HCT116 (cell line): ENCODE measurements around the gene CEP290. TPM values are rescaled to one million over a fixed set of nuclear protein-coding genes. Genes with fewer than 3 reads are reported as not detected.

Experiments used
- ATAC-seq: fragments of 200-7000 bp; cut with Tn5 transposase; 2 replicates; pipeline ENCODE4 v1.9.1; 2020; ENCODE audit warnings: mild to moderate bottlenecking, moderate library complexity
- BruUV-seq: library from RNA; stranded (reverse); fragments of 400-500 nt; replicated peaks from 2 replicates; lab custom pipeline; 2021; lab: Mats Ljungman, UMichigan
- CTCF ChIA-PET: fragments of 300-600 bp; sonication (Branson Sonifier 250); formaldehyde crosslinking; loops from one replicate; lab custom pipeline; 2021; ENCODE audit warnings: antibody characterized with exemption; lab: Charles Lee
- POLR2A ChIA-PET: fragments of 300-600, 350-600 bp; sonication (Branson Sonifier 250); formaldehyde crosslinking; loops from one replicate; lab custom pipeline; 2021; ENCODE audit warnings: antibody characterized with exemption; lab: Charles Lee
- RAD21 ChIA-PET, 2 experiments: fragments of 300-600 bp; sonication (Branson Sonifier 250); formaldehyde crosslinking; loops; one replicate each; lab custom pipeline; 2023; ENCODE audit warnings: low total read pairs in 2 of 2; ENCODE audit not compliant: uncharacterized antibody in 2 of 2, unreplicated experiment in 2 of 2, low non-redundant PET in 1 of 2; lab: Charles Lee
- DNase-seq: peaks from one replicate; pipeline ENCODE4 v3.0.0-alpha.2; 2010; ENCODE audit warnings: low read depth, low spot score
- H2AFZ ChIP-seq: fragments of 200-600 bp; shearing (Covaris generic), sonication (generic); 2 replicates; pipeline ENCODE4 v1.6.1; 2017; ENCODE audit warnings: low read depth, mixed run types, mixed read lengths, antibody characterized with exemption, low read length; ENCODE audit not compliant: poor library complexity, severe bottlenecking
- H3K27ac ChIP-seq: 2 replicates; pipeline ENCODE4 v1.5.1; 2012; ENCODE audit warnings: low read depth, low read length
- H3K27me3 ChIP-seq: fragments of 200-600 bp; sonication (generic); 2 replicates; pipeline ENCODE4 v1.6.1; 2016; ENCODE audit warnings: mixed run types, low read length, mixed read lengths; ENCODE audit not compliant: insufficient read depth
- H3K36me3 ChIP-seq, 2 experiments: fragments of 200-500 bp in 1 of 2; fragments of 200-600 bp in 1 of 2; sonication (Bioruptor generic) in 1 of 2; sonication (generic) in 1 of 2; 2 replicates each; pipeline versions ENCODE4 v1.5.1 to v1.6.1; 2014 to 2016; ENCODE audit warnings: low read length in 2 of 2, inconsistent platforms in 1 of 2, mixed read lengths in 1 of 2, mixed run types in 1 of 2; ENCODE audit not compliant: insufficient read depth in 2 of 2, control insufficient read depth in 1 of 2
- H3K4me1 ChIP-seq, 2 experiments: fragments of 200-600 bp in 1 of 2; sonication (generic) in 1 of 2; 2 replicates each; pipeline versions ENCODE4 v1.5.1 to v1.6.1; 2012 to 2017; ENCODE audit warnings: low read length in 2 of 2, inconsistent platforms in 1 of 2, mild to moderate bottlenecking in 1 of 2, mixed read lengths in 1 of 2, mixed run types in 1 of 2, moderate library complexity in 1 of 2; ENCODE audit not compliant: insufficient read depth in 2 of 2, control insufficient read depth in 1 of 2
- H3K4me2 ChIP-seq: fragments of 200-600 bp; sonication (generic); 2 replicates; pipeline ENCODE4 v1.6.1; 2017; ENCODE audit warnings: mixed run types, low read length, mixed read lengths
- H3K4me3 ChIP-seq, 2 experiments: fragments of 200-600 bp in 1 of 2; sonication (generic) in 1 of 2; replicated peaks in 1 of 2; 2 replicates each; pipeline ENCODE4 v1.5.1; 2011 to 2016; ENCODE audit warnings: low read length in 2 of 2, control low read depth in 1 of 2, low read depth in 1 of 2, mild to moderate bottlenecking in 1 of 2, mixed read lengths in 1 of 2, mixed run types in 1 of 2
- H3K79me2 ChIP-seq: fragments of 200-600 bp; sonication (generic); 2 replicates; pipeline ENCODE4 v1.6.1; 2017; ENCODE audit warnings: mild to moderate bottlenecking, mixed run types, low read length, moderate library complexity, mixed read lengths; ENCODE audit not compliant: insufficient read depth
- H3K9ac ChIP-seq: fragments of 200-600 bp; sonication (generic); 2 replicates; pipeline ENCODE4 v1.6.1; 2016; ENCODE audit warnings: low read length, mixed read lengths
- H3K9me2 ChIP-seq: fragments of 200-600 bp; sonication (generic), shearing (Covaris generic); 2 replicates; pipeline ENCODE4 v1.6.1; 2017; ENCODE audit warnings: mixed run types, mild to moderate bottlenecking, moderate library complexity; ENCODE audit not compliant: insufficient read depth
- H3K9me3 ChIP-seq, 2 experiments: fragments of 200-500 bp in 1 of 2; fragments of 200-600 bp in 1 of 2; sonication (Bioruptor generic) in 1 of 2; sonication (generic) in 1 of 2; 2 replicates each; pipeline ENCODE4 v1.6.1; 2014 to 2017; ENCODE audit warnings: low read length in 2 of 2, mixed read lengths in 2 of 2, inconsistent platforms in 1 of 2, low read depth in 1 of 2, mild to moderate bottlenecking in 1 of 2, mixed run types in 1 of 2, moderate library complexity in 1 of 2; ENCODE audit not compliant: control insufficient read depth in 1 of 2, insufficient read depth in 1 of 2
- H4K20me1 ChIP-seq: fragments of 200-600 bp; sonication (generic), shearing (Covaris generic); 2 replicates; pipeline ENCODE4 v1.6.1; 2017; ENCODE audit warnings: mixed run types, mild to moderate bottlenecking, moderate library complexity; ENCODE audit not compliant: insufficient read depth
- CEBPB ChIP-seq: IDR thresholded peaks from 2 replicates; pipeline ENCODE4 v1.6.1; 2012; ENCODE audit warnings: low read depth
- EZH2 ChIP-seq: fragments of 200-600 bp; sonication (generic); IDR thresholded peaks from 2 replicates; pipeline ENCODE4 v1.6.1; 2017; ENCODE audit warnings: antibody characterized with exemption, mixed run types
- EZH2phosphoT487 ChIP-seq: fragments of 200-600 bp; IDR thresholded peaks from 2 replicates; pipeline ENCODE4 v1.6.1; 2018; ENCODE audit warnings: antibody characterized with exemption, borderline replicate concordance
- RAD21 ChIP-seq: IDR thresholded peaks from 2 replicates; pipeline ENCODE4 v1.6.1; 2012; ENCODE audit warnings: low read depth, mild to moderate bottlenecking
- SIN3A ChIP-seq: IDR thresholded peaks from 2 replicates; pipeline ENCODE4 v1.6.1; 2012; ENCODE audit warnings: low read depth
- YY1 ChIP-seq: IDR thresholded peaks from 2 replicates; pipeline ENCODE4 v1.6.1; 2011; ENCODE audit warnings: low read length, low read depth, moderate library complexity, mild to moderate bottlenecking; ENCODE audit not compliant: insufficient replicate concordance; ENCODE audit errors: extremely low read depth
- ZNF274 ChIP-seq: fragments of 200-500 bp; sonication (Bioruptor generic); IDR thresholded peaks from 2 replicates; pipeline ENCODE4 v1.6.1; 2014; ENCODE audit warnings: mild to moderate bottlenecking, low read depth, low read length, inconsistent platforms
- intact Hi-C: fragments of 100-400 bp; cut with micrococcal nuclease; formaldehyde crosslinking; loops from 2 replicates; pipeline ENCODE4 v1.10.0; 2022
- total RNA-seq: library from RNA; stranded (reverse); gene quantifications from one replicate; pipeline ENCODE4 v1.2.1, GENCODE V29; 2021; ENCODE audit not compliant: unreplicated experiment
- TF ChIP-seq, protein P1 (sequence below): IDR thresholded peaks from 2 replicates; pipeline ENCODE4 v1.6.1; 2012; ENCODE audit warnings: low read depth
- TF ChIP-seq, protein P2 (sequence below): IDR thresholded peaks from 2 replicates; pipeline ENCODE4 v1.6.1; 2011; ENCODE audit warnings: mild to moderate bottlenecking, low read length, moderate library complexity; ENCODE audit not compliant: insufficient replicate concordance; ENCODE audit errors: extremely low read depth

The CEP290 gene
- total RNA-seq, 1 experiment from 2014 or later, result 13.6 TPM

DNA sequence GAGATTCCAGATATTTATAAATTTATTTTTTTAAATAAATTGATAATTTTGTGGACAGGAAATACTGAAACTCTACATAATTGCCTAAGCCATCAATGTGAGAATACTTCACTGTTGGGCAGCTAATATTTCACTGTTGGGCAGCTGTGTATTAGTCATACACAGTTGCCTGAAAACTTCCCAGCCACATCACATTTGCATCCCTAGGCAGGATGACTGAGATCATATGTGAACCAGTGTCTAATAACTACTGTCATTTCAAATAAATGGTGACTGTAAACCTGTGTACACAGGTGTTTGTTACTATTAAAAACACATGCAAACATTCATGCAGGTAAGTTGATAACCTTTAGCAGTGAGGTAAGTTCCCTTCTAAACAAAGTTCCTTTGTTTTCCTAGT, 44.1 kb upstream of the CEP290 start (continued):
- TF ChIP-seq, protein P1, sequence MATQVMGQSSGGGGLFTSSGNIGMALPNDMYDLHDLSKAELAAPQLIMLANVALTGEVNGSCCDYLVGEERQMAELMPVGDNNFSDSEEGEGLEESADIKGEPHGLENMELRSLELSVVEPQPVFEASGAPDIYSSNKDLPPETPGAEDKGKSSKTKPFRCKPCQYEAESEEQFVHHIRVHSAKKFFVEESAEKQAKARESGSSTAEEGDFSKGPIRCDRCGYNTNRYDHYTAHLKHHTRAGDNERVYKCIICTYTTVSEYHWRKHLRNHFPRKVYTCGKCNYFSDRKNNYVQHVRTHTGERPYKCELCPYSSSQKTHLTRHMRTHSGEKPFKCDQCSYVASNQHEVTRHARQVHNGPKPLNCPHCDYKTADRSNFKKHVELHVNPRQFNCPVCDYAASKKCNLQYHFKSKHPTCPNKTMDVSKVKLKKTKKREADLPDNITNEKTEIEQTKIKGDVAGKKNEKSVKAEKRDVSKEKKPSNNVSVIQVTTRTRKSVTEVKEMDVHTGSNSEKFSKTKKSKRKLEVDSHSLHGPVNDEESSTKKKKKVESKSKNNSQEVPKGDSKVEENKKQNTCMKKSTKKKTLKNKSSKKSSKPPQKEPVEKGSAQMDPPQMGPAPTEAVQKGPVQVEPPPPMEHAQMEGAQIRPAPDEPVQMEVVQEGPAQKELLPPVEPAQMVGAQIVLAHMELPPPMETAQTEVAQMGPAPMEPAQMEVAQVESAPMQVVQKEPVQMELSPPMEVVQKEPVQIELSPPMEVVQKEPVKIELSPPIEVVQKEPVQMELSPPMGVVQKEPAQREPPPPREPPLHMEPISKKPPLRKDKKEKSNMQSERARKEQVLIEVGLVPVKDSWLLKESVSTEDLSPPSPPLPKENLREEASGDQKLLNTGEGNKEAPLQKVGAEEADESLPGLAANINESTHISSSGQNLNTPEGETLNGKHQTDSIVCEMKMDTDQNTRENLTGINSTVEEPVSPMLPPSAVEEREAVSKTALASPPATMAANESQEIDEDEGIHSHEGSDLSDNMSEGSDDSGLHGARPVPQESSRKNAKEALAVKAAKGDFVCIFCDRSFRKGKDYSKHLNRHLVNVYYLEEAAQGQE, result no peak
- no peak for TF ChIP-seq YY1

DNA sequence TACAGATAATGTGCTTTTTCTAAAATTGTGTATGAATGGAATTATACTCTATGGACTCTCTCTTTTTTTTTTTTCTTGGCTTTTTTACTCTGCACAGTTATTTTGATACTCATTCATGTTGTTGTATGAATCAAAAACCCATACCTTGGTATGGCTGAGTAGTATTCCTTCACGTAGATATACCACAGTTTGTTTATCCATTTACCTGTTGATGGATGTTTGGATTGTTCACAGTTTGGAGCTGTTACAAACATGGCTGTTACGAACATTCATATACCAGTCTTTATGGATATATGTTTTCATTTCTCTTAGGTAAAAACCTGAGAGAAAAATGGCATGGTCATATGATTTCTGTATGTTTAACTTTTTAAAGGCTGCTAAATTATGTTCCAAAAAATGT, 43.4 kb upstream of the CEP290 start:
- DNase-seq (no peak), ATAC-seq (no peak)
- Histone ChIP-seq H2AFZ (no peak overlapping the region), H3K36me3 (no peaks in the 10 kb centered on the region; a peak in 1 of 4 replicates), H3K27ac (no peak overlapping the region), H3K4me1 (peaks cover 3 to 13% of the 10 kb centered on the region in 2 experiments; a peak in 1 of 4 replicates), H3K9me2 (no peaks in the 10 kb centered on the region), H3K4me2 (no peak overlapping the region), H3K4me3 (no peak overlapping the region), H3K9ac (no peak overlapping the region), H3K79me2 (no peaks in the 10 kb centered on the region), H4K20me1 (no peaks in the 10 kb centered on the region), H3K9me3 (no peaks in the 10 kb centered on the region), H3K27me3 (no peaks in the 10 kb centered on the region)
- ChIA-PET POLR2A (no interaction called here), RAD21 (no interaction called here), CTCF (no interaction called here)
- no TSS peak for BruUV-seq
- TF ChIP-seq EZH2phosphoT487 (no peak), ZNF274 (no peak), RAD21 (no peak), CEBPB (no peak), EZH2 (no peak), SIN3A (no peak)
- TF ChIP-seq, protein P2, sequence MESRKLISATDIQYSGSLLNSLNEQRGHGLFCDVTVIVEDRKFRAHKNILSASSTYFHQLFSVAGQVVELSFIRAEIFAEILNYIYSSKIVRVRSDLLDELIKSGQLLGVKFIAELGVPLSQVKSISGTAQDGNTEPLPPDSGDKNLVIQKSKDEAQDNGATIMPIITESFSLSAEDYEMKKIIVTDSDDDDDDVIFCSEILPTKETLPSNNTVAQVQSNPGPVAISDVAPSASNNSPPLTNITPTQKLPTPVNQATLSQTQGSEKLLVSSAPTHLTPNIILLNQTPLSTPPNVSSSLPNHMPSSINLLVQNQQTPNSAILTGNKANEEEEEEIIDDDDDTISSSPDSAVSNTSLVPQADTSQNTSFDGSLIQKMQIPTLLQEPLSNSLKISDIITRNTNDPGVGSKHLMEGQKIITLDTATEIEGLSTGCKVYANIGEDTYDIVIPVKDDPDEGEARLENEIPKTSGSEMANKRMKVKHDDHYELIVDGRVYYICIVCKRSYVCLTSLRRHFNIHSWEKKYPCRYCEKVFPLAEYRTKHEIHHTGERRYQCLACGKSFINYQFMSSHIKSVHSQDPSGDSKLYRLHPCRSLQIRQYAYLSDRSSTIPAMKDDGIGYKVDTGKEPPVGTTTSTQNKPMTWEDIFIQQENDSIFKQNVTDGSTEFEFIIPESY, result no peak
- intact Hi-C loops, result no loop called here
